ENCODE results near the gene CDH8.
A peak's percentile ranks its signal among the peaks of the same experiment; 100 is the strongest.

The CDH8 gene, protein sequence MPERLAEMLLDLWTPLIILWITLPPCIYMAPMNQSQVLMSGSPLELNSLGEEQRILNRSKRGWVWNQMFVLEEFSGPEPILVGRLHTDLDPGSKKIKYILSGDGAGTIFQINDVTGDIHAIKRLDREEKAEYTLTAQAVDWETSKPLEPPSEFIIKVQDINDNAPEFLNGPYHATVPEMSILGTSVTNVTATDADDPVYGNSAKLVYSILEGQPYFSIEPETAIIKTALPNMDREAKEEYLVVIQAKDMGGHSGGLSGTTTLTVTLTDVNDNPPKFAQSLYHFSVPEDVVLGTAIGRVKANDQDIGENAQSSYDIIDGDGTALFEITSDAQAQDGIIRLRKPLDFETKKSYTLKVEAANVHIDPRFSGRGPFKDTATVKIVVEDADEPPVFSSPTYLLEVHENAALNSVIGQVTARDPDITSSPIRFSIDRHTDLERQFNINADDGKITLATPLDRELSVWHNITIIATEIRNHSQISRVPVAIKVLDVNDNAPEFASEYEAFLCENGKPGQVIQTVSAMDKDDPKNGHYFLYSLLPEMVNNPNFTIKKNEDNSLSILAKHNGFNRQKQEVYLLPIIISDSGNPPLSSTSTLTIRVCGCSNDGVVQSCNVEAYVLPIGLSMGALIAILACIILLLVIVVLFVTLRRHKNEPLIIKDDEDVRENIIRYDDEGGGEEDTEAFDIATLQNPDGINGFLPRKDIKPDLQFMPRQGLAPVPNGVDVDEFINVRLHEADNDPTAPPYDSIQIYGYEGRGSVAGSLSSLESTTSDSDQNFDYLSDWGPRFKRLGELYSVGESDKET

DNA sequence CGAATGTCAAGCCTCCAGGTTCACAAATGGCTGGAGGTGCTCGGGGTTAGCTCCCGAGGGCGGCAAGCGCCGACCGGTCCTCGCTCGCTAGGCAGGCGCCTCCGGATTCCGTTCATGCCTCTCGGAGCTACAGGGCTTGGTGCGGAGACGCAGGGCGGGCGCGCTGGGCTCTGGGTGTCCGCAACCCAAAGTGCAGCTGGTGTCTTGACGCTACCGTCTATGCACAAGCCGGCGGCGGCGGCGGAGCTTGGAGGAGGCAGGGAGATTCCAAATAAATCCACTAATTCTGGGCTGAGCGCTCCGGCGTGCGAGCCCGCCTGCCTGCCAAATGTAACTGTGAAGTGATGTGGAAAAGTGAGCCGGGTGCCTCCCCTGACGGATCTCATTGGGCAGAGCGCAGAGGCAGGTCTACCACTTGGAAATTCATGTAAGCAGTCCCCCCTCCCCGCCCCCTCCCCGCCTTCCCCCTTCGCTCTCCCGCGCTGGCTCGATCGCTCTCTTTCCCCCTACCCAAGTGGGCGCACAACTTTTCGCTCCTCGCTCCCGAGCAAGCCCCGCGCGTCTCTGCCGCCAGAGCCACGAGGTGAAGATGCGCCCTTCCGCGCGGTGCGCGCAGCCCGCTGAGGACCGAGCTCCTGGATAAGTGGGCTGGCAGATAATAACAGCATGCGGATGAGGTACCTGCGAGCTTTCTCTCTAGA lies at the start of gene CDH8:
Gene CDH8, minus strand, starts transcription at position 338 of the 701 bp plus-strand sequence. CDS start 15,035 bp downstream, outside the sequence.
- TF ChIP-seq, protein P1, sequence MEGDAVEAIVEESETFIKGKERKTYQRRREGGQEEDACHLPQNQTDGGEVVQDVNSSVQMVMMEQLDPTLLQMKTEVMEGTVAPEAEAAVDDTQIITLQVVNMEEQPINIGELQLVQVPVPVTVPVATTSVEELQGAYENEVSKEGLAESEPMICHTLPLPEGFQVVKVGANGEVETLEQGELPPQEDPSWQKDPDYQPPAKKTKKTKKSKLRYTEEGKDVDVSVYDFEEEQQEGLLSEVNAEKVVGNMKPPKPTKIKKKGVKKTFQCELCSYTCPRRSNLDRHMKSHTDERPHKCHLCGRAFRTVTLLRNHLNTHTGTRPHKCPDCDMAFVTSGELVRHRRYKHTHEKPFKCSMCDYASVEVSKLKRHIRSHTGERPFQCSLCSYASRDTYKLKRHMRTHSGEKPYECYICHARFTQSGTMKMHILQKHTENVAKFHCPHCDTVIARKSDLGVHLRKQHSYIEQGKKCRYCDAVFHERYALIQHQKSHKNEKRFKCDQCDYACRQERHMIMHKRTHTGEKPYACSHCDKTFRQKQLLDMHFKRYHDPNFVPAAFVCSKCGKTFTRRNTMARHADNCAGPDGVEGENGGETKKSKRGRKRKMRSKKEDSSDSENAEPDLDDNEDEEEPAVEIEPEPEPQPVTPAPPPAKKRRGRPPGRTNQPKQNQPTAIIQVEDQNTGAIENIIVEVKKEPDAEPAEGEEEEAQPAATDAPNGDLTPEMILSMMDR (IDR thresholded peaks at IDR 0.05; ENCODE audit: low read depth, low read length, missing control alignments) = no peak
- no peak for DNase-seq (ENCODE audit: extremely low read depth, low read depth)

GRCh38 chr16:62079236-62079635 lies 43.0 kb upstream of the CDH8 start:
- TF ChIP-seq, protein P1 (IDR thresholded peaks at IDR 0.05; ENCODE audit: low read depth, low read length, missing control alignments) = no peak
- H3K4me3 ChIP-seq (replicated peaks; ENCODE audit: low read depth, low read length) = no peak overlapping the region
- DNase-seq (ENCODE audit: extremely low read depth, low read depth) = no peak

More for the DNA sequence above, at the start of gene CDH8:
- no peak within 1 kb of the TSS for H3K4me3 ChIP-seq (replicated peaks; ENCODE audit: low read depth, low read length)

GRCh38 chr16:62077998-62078397 lies 41.8 kb upstream of the CDH8 start:
- no peak overlapping the region for H3K4me3 ChIP-seq (replicated peaks; ENCODE audit: low read depth, low read length)
- no peak for DNase-seq (ENCODE audit: extremely low read depth, low read depth)
- TF ChIP-seq, protein P1 (IDR thresholded peaks at IDR 0.05; ENCODE audit: low read depth, low read length, missing control alignments) = no peak

DNA sequence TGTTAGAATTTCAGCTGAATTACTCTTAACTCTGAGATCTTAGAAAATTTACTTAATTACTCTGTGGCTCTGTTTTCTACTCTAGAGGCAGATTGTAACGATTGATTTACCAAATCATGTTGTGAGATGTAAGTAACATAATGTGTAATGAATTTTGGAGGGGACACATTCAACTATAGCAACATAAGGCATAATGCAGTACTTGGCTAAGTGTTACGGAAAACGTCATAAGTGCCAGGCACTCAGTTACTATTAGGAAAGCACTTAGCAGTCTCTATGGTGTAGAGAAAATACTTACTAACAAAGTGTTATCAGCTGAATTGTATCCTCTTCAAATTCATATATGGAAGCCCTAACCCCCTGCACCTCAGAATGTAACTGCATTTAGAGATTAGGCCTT lies 40.6 kb upstream of the CDH8 start:
- H3K4me3 ChIP-seq (replicated peaks; ENCODE audit: low read depth, low read length) = no peak overlapping the region
- TF ChIP-seq, protein P1 (IDR thresholded peaks at IDR 0.05; ENCODE audit: low read depth, low read length, missing control alignments) = no peak
- DNase-seq (ENCODE audit: extremely low read depth, low read depth) = no peak

GRCh38 chr16:62068747-62069146 lies 32.5 kb upstream of the CDH8 start:
- TF ChIP-seq, protein P1 (IDR thresholded peaks at IDR 0.05; ENCODE audit: low read depth, low read length, missing control alignments) = peak; percentile 19
- no peak overlapping the region for H3K4me3 ChIP-seq (replicated peaks; ENCODE audit: low read depth, low read length)
- no peak for DNase-seq (ENCODE audit: extremely low read depth, low read depth)

GRCh38 chr16:62067981-62068380 lies 31.7 kb upstream of the CDH8 start:
- TF ChIP-seq, protein P1 (IDR thresholded peaks at IDR 0.05; ENCODE audit: low read depth, low read length, missing control alignments) = no peak
- H3K4me3 ChIP-seq (replicated peaks; ENCODE audit: low read depth, low read length) = no peak overlapping the region
- no peak for DNase-seq (ENCODE audit: extremely low read depth, low read depth)

Measured in HFF-Myc (cell line).